DMS79 (cell line): ENCODE measurements around the gene ZNF148.
"Not testable (repeated sequence)": the region's sequence is repeated elsewhere in the genome, so short reads cannot be mapped to it uniquely, and the experiment has no call there.

Source experiments
- DNase-seq: peaks from one replicate; lab custom pipeline; 2025; lab: John Stamatoyannopoulos, UW

The ZNF148 gene

GRCh38 chr3:125375950-125376679 is 990 bp upstream of the ZNF148 start:
- DNase-seq: no peak

- peak; percentile 18 for DNase-seq
These were observed 577 bp downstream of the ZNF148 start for GRCh38 chr3:125374501-125374995.

DNA sequence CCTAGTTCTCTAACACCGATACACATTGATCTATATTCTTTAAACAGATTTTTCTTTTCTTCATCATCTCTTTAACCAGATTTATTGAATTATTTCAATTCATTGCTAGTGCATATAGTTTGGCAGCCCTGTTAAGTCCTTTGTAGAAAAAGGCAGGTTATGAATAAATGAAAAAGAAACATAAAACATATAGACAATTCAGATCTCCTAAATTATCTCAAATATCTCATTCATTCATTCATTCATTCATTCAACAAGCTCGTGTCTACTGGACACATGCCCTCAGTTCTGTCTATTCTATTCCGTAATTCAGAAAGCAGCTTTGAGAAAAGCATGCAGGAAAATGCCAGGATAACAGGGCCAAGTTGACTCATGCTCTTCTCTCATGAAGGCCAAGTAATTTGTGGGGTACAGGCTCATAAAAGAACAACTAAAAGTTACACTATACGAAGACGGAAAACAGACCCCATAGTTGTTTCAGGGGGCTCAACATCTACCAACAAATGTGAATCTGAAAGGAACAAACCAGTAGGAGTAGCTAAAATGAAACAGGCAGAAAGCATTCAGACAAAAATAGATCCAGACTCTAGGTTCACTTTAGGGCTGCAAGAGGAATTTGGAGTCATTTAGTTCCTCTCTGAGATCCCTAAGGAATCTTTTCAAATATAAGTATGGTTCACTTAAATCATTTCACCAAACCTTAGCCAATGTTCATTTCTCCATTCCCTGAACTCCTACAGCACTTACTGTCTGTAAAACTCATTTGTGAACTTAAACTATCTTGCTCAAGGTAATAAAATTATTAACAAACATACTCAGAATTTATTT is 7.5 kb downstream of the ZNF148 start:
- no peak for DNase-seq

GRCh38 chr3:125366132-125366531 is 9.0 kb downstream of the ZNF148 start:
- DNase-seq: no peak

GRCh38 chr3:125359700-125360099 is 15.4 kb downstream of the ZNF148 start:
- no peak for DNase-seq

DNA sequence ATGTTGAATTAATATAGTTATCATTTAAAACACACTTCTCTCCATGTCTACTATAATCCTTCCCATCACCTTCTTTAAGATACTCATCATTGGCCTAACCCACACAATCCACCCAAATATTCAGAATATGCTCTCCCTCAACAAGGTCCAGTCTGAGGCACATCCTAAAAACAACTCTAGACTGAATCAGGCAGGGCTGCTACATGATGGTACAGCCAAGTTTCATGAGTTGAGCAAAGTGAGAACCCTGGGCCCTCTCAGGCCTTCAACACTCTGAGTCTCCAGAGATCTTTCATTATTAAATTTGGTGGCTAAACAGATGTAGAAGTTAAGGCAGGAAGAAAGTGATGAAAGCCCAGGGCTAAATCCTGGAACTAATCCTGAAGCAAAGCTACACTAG is 16.2 kb downstream of the ZNF148 start:
- DNase-seq: no peak

- no peak for DNase-seq
These were observed 17.3 kb downstream of the ZNF148 start for GRCh38 chr3:125357837-125358236.

DNA sequence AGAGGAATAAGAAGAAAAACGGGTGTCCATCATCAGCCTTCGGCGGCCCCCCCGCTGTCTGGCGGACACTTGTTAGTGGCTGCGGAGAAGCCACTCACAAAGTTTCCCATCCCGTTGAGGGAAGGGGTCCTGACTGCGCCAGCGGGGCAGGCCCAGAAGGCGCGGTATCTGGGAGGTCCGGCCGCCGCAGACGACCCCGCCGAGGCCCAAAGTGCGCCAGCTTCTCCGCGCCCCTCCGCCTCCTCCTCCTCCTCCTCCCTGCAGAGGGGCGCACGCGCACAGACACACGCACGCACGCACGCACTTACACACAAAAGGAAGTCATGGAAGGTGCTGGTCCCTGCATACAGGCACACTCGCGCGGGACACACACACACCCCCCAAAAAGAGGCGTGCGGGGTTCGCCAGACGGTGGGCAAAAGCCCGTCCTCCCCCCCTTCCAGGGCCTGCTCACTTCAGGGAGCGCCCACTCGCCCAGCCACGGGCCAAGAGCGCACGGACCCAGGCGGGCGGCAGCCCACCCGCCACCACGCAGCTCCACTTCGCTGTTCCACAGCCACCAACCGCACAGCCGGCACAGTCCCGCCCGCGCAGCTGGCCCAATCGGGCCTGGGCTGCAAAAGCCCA is 18.0 kb downstream of the ZNF148 start:
- no peak for DNase-seq

GRCh38 chr3:125356140-125357026 is 18.7 kb downstream of the ZNF148 start:
- no peak for DNase-seq

- no peak for DNase-seq
These were observed 21.5 kb downstream of the ZNF148 start for GRCh38 chr3:125353659-125354058.

- DNase-seq: no peak
These were observed 22.0 kb downstream of the ZNF148 start for GRCh38 chr3:125353128-125353527.

- DNase-seq: no peak
These were observed 23.2 kb downstream of the ZNF148 start for GRCh38 chr3:125351814-125352456.

DNA sequence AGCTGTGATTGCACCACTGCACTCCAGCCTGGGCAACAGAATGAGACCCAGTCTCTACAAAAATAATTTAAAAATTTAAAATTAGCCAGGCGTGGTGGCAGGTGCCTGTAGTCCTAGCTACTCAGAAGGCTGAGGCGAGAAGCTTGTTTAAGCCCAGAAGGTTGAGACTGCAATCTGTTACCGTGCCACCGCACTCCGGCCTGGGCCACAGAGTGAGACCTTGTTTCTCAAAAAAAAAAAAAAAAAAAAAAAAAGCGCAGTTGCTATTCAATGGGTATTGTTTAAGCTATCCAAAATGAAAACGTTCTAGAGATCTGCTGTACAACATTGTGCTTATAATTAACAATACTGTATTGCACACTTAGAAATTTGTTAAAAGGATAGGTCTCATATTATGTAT is 24.0 kb downstream of the ZNF148 start:
- no peak for DNase-seq

GRCh38 chr3:125350597-125350996 is 24.5 kb downstream of the ZNF148 start:
- no peak for DNase-seq

GRCh38 chr3:125349556-125350165 is 25.5 kb downstream of the ZNF148 start:
- no peak for DNase-seq

DNA sequence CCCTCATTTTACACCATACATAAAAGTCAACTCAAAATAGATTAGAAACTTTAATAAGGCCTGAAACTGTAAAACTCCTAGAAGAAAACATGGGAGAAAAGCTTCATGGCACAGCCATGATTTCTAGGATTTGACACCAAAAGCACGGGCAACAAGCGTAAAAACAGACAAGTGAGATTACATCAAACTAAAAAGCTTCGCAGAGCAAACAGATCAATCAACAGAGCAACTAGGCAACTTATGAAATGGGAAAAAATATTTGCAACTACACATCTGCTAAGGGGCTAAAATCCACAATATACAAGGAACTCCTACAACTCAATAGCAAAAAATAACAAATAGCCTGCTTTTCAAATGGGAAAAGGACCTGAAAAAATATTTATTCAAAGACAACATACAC is 26.1 kb downstream of the ZNF148 start:
- no peak for DNase-seq

DNA sequence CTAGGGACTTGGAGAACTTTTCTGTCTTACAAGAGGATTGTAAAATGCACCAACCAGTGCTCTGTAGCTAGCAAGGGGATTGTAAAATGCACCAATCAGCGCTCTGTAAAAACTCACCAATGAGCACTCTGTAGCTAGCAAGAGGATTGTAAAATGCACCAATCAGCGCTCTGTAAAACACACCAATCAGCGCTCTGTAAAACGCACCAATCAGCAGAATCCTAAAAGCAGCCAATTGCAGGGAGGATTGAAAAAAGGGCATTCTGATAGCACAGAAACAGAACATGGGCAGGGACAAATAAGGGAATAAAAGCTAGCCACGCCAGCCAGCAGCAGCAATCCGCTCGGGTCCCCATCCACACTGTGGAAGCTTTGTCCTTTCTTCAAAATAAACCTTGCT is 31.8 kb downstream of the ZNF148 start:
- not testable (repeated sequence) for DNase-seq

GRCh38 chr3:125340121-125340520 is 35.0 kb downstream of the ZNF148 start:
- DNase-seq: no peak

DNA sequence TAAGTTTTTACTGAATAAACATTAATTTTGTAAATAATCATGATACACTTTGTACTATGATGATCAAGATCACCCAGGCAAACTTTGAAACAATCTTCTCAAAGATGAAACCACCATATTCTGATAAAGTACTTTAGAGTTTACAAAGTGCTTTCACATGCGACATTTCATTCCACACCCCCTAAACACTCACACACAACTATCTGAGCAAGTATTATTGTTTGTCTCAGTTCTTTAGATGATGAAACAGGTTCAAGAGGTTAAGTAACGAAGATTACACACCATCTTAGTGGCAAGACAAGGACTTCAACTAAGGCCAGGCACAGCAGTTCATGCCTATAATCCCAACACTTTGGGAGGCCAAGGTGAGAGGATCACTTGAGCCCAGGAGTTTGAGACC is 37.6 kb downstream of the ZNF148 start:
- DNase-seq: no peak

GRCh38 chr3:125334675-125335560 is 40.2 kb downstream of the ZNF148 start:
- no peak for DNase-seq
